ENCODE results near the gene SLC7A5. TPM values are rescaled to one million over a fixed set of nuclear protein-coding genes. Genes with fewer than 3 reads are reported as not detected.

SLC7A5 gene
- total and polyA plus RNA-seq, 2 donors (not counting 3 experiments of a cell fraction or from before 2014, with no cell fraction given) = 14.1 to 29.2 TPM

DNA sequence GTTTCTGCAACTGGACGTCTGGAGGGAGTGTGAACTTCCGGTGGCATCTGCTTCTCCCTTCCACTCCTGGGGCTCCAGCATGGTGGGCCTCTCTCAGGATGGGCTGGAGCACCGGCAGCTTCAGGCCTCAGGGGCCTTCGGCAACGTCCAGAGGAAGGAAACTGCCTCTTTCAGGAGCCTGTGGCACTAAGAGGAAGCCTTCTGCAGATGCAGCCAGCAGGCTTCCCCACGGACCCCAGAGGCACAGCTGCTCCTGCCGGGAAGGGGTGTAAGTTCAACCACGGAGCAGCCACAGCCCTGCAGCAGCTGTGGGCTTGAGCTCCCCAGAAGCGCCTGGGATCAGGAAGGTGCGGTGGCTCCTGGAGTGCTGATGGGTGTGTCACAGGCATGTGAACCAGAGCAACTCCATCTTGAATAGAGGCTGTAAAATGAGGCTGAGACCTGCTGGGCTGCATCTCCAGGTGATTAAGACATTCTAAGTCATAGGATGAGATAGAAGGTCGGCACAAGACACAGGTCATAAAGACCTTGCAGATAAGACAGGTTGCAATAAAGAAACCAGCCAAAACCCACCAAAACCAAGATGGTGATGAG, 52.7 kb downstream of the SLC7A5 start:
- Histone ChIP-seq H3K4me2 (ENCODE audit: insufficient read depth, low read length) (no peak overlapping the region), H3K4me3 (replicated peaks in 1 of 3; ENCODE audit: insufficient read depth in 1 of 3, low read depth in 1 of 3, low read length in 3 of 3) (no peak overlapping the region), H3K9me1 (replicated peaks; ENCODE audit: control insufficient read depth, extremely low read depth, insufficient read depth, low read length) (no peaks in the 10 kb centered on the region), H3K9ac (replicated peaks; ENCODE audit: extremely low read depth, insufficient read depth, low read length) (no peak overlapping the region), H3K4me1 (ENCODE audit: control insufficient read depth, extremely low read depth, insufficient read depth, low read length) (no peaks in the 10 kb centered on the region), H3K9me3 (replicated peaks; ENCODE audit: control insufficient read depth, insufficient read depth, low read length) (no peaks in the 10 kb centered on the region), H2AFZ (ENCODE audit: low read depth, low read length) (no peak overlapping the region), H4K20me1 (replicated peaks; ENCODE audit: control insufficient read depth, extremely low read depth, insufficient read depth, low read length) (no peaks in the 10 kb centered on the region), H3K27ac (ENCODE audit: insufficient read depth, low read depth, low read length) (no peak overlapping the region), H3K79me2 (ENCODE audit: control insufficient read depth, insufficient read depth, low read length) (no peaks in the 10 kb centered on the region), H3K36me3 (ENCODE audit: control insufficient read depth in 2 of 2, extremely low read depth in 1 of 2, insufficient read depth in 2 of 2, low read length in 2 of 2) (no peaks in the 10 kb centered on the region), H3K27me3 (ENCODE audit: control insufficient read depth in 2 of 2, insufficient read depth in 2 of 2, low read length in 2 of 2) (no peaks in the 10 kb centered on the region)
- CTCF ChIA-PET = interaction anchor here (1.1 to 1.4 kb wide), 3 partner anchors 10 to 55 kb away, joined by 4 to 6 read pairs (median 5); no protein-coding TSS in a partner anchor
- FAIRE-seq = no peak
- DNase-seq (ENCODE audit: low read depth, low spot score) = no peak
- dilution Hi-C loops (cut with MboI; ENCODE audit: extremely low pct_ligation_motif_present, low sequenced_read_pairs) = no loop called here
- TF ChIP-seq, protein P1, sequence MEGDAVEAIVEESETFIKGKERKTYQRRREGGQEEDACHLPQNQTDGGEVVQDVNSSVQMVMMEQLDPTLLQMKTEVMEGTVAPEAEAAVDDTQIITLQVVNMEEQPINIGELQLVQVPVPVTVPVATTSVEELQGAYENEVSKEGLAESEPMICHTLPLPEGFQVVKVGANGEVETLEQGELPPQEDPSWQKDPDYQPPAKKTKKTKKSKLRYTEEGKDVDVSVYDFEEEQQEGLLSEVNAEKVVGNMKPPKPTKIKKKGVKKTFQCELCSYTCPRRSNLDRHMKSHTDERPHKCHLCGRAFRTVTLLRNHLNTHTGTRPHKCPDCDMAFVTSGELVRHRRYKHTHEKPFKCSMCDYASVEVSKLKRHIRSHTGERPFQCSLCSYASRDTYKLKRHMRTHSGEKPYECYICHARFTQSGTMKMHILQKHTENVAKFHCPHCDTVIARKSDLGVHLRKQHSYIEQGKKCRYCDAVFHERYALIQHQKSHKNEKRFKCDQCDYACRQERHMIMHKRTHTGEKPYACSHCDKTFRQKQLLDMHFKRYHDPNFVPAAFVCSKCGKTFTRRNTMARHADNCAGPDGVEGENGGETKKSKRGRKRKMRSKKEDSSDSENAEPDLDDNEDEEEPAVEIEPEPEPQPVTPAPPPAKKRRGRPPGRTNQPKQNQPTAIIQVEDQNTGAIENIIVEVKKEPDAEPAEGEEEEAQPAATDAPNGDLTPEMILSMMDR (IDR thresholded peaks at IDR 0.05; ENCODE audit: extremely low read depth in 1 of 2, insufficient read depth in 1 of 2, low read depth in 1 of 2, low read length in 2 of 2) = no peak
- no peak for TF ChIP-seq GATA2 (IDR thresholded peaks at IDR 0.05; ENCODE audit: insufficient read depth, insufficient read length, low read depth, low read length)
- no peak for TF ChIP-seq JUN (IDR thresholded peaks at IDR 0.05; ENCODE audit: borderline replicate concordance, insufficient read depth, insufficient read length, low read depth)
- no peak for TF ChIP-seq POLR2A (IDR thresholded peaks at IDR 0.05; ENCODE audit: low read depth, low read length)
- BruUV-seq (replicated peaks) = no TSS peak
- POLR2A ChIA-PET = no interaction called here
- intact Hi-C loops (cut with micrococcal nuclease) = no loop called here

DNA sequence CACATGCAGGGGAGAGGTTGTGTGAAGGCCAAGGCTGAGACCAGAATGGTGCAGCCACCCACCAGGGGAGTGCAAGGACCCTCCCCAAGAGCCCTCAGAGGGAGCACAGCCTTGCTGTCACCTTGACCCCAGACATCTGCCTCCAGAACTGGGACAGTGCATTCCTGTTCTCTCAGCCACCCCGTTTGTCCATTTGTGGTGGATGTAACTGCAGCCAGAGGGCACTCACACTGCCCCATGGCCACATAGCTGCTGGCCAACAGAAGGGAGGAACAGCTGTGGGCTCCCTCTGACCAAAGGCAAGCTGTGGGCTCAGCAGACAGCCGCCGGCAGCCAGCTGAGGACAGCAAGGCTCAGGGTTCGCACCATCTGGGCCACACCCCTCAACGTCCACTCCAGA, 53.7 kb downstream of the SLC7A5 start:
- CTCF ChIA-PET = interaction anchor here (1.1 to 1.4 kb wide), 3 partner anchors 8 to 56 kb away, joined by 4 to 6 read pairs (median 5); no protein-coding TSS in a partner anchor
- dilution Hi-C loops (cut with MboI; ENCODE audit: extremely low pct_ligation_motif_present, low sequenced_read_pairs) = no loop called here

More for the DNA sequence above, 53.7 kb downstream of the SLC7A5 start:
- Histone ChIP-seq H4K20me1 (replicated peaks; ENCODE audit: control insufficient read depth, extremely low read depth, insufficient read depth, low read length) (no peaks in the 10 kb centered on the region), H3K4me3 (replicated peaks in 1 of 3; ENCODE audit: insufficient read depth in 1 of 3, low read depth in 1 of 3, low read length in 3 of 3) (no peak overlapping the region), H3K9me1 (replicated peaks; ENCODE audit: control insufficient read depth, extremely low read depth, insufficient read depth, low read length) (no peaks in the 10 kb centered on the region), H3K27me3 (ENCODE audit: control insufficient read depth in 2 of 2, insufficient read depth in 2 of 2, low read length in 2 of 2) (no peaks in the 10 kb centered on the region), H3K79me2 (ENCODE audit: control insufficient read depth, insufficient read depth, low read length) (no peaks in the 10 kb centered on the region), H3K4me2 (ENCODE audit: insufficient read depth, low read length) (no peak overlapping the region), H3K4me1 (ENCODE audit: control insufficient read depth, extremely low read depth, insufficient read depth, low read length) (no peaks in the 10 kb centered on the region), H3K9me3 (replicated peaks; ENCODE audit: control insufficient read depth, insufficient read depth, low read length) (no peaks in the 10 kb centered on the region), H3K27ac (ENCODE audit: insufficient read depth, low read depth, low read length) (no peak overlapping the region), H3K9ac (replicated peaks; ENCODE audit: extremely low read depth, insufficient read depth, low read length) (no peak overlapping the region), H2AFZ (ENCODE audit: low read depth, low read length) (no peak overlapping the region), H3K36me3 (ENCODE audit: control insufficient read depth in 2 of 2, extremely low read depth in 1 of 2, insufficient read depth in 2 of 2, low read length in 2 of 2) (no peaks in the 10 kb centered on the region)
- no TSS peak for BruUV-seq (replicated peaks)
- POLR2A ChIA-PET = no interaction called here
- TF ChIP-seq JUN (IDR thresholded peaks at IDR 0.05; ENCODE audit: borderline replicate concordance, insufficient read depth, insufficient read length, low read depth) (no peak), MYC (IDR thresholded peaks at IDR 0.05; ENCODE audit: low read depth, low read length) (no peak), POLR2A (IDR thresholded peaks at IDR 0.05; ENCODE audit: low read depth, low read length) (no peak), EZH2 (IDR thresholded peaks at IDR 0.05; ENCODE audit: borderline replicate concordance, low read depth, low read length, severe bottlenecking) (no peak), GATA2 (IDR thresholded peaks at IDR 0.05; ENCODE audit: insufficient read depth, insufficient read length, low read depth, low read length) (no peak), FOS (IDR thresholded peaks at IDR 0.05; ENCODE audit: borderline replicate concordance, insufficient read depth, low read length) (no peak)
- TF ChIP-seq, protein P2, sequence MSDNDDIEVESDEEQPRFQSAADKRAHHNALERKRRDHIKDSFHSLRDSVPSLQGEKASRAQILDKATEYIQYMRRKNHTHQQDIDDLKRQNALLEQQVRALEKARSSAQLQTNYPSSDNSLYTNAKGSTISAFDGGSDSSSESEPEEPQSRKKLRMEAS (IDR thresholded peaks at IDR 0.05; ENCODE audit: insufficient read depth, insufficient read length) = no peak
- intact Hi-C loops (cut with micrococcal nuclease) = no loop called here
- no peak for DNase-seq (ENCODE audit: low read depth, low spot score)
- FAIRE-seq = no peak
